ENCODE data around the gene CC2D1A. TPM values are rescaled to one million over a fixed set of nuclear protein-coding genes. Genes with fewer than 3 reads are reported as not detected.
A peak's percentile ranks its signal among the peaks of the same experiment; 100 is the strongest.

Gene CC2D1A
- polyA plus RNA-seq, 1 of the 3 experiments (the other 2 are of a cell fraction): 24.2 TPM

DNA sequence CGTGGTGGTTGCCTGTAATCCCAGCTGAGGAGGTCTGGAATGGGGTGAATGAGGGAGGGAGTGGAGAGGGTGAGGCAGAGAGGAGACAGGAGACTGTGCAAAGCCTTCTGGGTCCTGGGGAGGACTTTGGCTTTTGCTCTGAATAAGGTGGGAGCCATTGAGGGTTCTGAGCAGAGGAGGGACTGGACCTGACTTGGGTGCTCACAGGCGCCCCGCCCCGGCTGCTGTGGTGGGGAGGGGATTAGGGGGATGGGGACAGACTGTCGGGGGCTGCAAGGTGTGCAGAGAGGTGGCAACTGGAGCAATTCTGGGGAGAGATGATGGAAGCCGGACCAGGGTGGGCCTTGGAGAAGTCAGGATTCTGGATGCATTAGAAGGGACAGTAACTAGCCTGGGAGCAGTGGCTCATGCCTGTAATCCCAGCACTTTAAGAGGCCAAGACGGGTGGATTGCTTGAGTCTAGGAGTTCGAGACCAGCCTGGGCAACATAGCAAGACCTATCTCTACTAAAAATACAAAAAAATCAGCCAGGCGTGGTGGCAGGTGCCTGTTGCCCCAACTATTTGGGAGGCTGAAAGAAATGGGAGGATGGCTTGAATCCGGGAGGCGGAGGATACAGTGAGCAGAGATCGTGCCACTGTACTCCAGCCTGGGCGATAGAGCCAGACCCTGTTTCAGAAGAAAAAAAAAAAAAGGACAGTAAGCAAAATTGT is 45.2 kb upstream of the CC2D1A start:
- H3K79me2 ChIP-seq (ENCODE audit: insufficient read depth): peaks cover 11% of the 10 kb centered on the region; the same call in 1 of the 2 replicates
- H3K36me3 ChIP-seq (replicated peaks in 1 of 2; ENCODE audit: control insufficient read depth in 1 of 2, insufficient read depth in 2 of 2, low read length in 1 of 2): no peaks in the 10 kb centered on the region
- H3K9me2 ChIP-seq: no peaks in the 10 kb centered on the region
- POLR2A ChIA-PET: interaction anchor here (0.5 to 2.1 kb wide), 4 partner anchors 12 to 87 kb away, joined by 3 to 9 read pairs (median 6); no protein-coding TSS in a partner anchor
- H3K4me2 ChIP-seq: peak overlapping the region; percentile 72
- no peak overlapping the region for H3K4me3 ChIP-seq (ENCODE audit: low read depth in 2 of 2, low read length in 1 of 2)
- peak overlapping the region in 1 of 2 experiments; percentile 98; a peak in 2 of 4 replicates for H3K27ac ChIP-seq (ENCODE audit: low read depth in 2 of 2, low read length in 1 of 2)
- 92% methylated on average over 13 of the region's 13 CpGs for WGBS (ENCODE audit: low lambda C conversion rate)
- peak overlapping the region; percentile 96; the same call in 1 of the 2 replicates for H3K9ac ChIP-seq
- no peaks in the 10 kb centered on the region for H4K20me1 ChIP-seq (ENCODE audit: insufficient read depth)
- peaks cover 32% of the 10 kb centered on the region for H3F3A ChIP-seq (replicated peaks; ENCODE audit: insufficient read depth)
- H2AFZ ChIP-seq (ENCODE audit: low read depth): no peak overlapping the region
- no peaks in the 10 kb centered on the region for H3K9me3 ChIP-seq
- no peaks in the 10 kb centered on the region for H3K27me3 ChIP-seq (ENCODE audit: insufficient read depth)
- TF ChIP-seq FOXM1 (IDR thresholded peaks at IDR 0.05; ENCODE audit: low read depth) (no peak), RAD21 (IDR thresholded peaks at IDR 0.05; ENCODE audit: low read length) (no peak), ELF1 (IDR thresholded peaks at IDR 0.05) (no peak), NRF1 (IDR thresholded peaks at IDR 0.05; ENCODE audit: low read depth, low read length) (no peak), SIN3A (IDR thresholded peaks at IDR 0.05; ENCODE audit: borderline replicate concordance, low read depth, low read length) (no peak), GABPA (IDR thresholded peaks at IDR 0.05; ENCODE audit: low read depth) (no peak)
- TF ChIP-seq, protein P1, sequence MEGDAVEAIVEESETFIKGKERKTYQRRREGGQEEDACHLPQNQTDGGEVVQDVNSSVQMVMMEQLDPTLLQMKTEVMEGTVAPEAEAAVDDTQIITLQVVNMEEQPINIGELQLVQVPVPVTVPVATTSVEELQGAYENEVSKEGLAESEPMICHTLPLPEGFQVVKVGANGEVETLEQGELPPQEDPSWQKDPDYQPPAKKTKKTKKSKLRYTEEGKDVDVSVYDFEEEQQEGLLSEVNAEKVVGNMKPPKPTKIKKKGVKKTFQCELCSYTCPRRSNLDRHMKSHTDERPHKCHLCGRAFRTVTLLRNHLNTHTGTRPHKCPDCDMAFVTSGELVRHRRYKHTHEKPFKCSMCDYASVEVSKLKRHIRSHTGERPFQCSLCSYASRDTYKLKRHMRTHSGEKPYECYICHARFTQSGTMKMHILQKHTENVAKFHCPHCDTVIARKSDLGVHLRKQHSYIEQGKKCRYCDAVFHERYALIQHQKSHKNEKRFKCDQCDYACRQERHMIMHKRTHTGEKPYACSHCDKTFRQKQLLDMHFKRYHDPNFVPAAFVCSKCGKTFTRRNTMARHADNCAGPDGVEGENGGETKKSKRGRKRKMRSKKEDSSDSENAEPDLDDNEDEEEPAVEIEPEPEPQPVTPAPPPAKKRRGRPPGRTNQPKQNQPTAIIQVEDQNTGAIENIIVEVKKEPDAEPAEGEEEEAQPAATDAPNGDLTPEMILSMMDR (IDR thresholded peaks at IDR 0.05): no peak
- CTCF ChIA-PET: interaction anchor here (1.1 to 8.2 kb wide), 12 partner anchors 9 to 271 kb away, joined by 3 to 133 read pairs (median 13); partner anchors contain the start of genes C19orf53 and MRI1
- peaks cover 9 to 14% of the 10 kb centered on the region in 2 experiments; a peak in 3 of 4 replicates for H3K4me1 ChIP-seq (ENCODE audit: control insufficient read depth in 1 of 2, insufficient read depth in 2 of 2, low read depth in 1 of 2, low read length in 1 of 2)
- no peak for DNase-seq

DNA sequence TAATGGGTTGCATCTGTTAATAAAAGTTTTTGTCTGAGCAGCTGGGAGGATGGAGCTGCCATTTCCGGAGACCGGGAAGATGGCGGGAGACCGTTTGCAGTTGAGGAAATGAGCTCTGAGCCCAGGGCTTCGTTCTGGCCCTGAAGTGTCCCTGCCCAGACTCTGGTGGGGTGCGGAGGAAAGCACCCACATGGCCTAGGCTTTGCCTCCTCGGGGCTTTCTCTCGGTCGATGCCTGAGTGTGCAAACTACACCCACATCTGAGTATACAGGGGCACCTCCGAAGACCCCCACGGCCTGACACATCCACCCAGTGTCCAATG is 44.6 kb upstream of the CC2D1A start:
- Histone ChIP-seq H2AFZ (ENCODE audit: low read depth) (no peak overlapping the region), H3K9me3 (no peaks in the 10 kb centered on the region), H3K4me2 (peak overlapping the region; percentile 72), H3K27ac (ENCODE audit: low read depth in 2 of 2, low read length in 1 of 2) (peak overlapping the region; percentile 82 to 98), H3K36me3 (replicated peaks in 1 of 2; ENCODE audit: control insufficient read depth in 1 of 2, insufficient read depth in 2 of 2, low read length in 1 of 2) (no peaks in the 10 kb centered on the region), H3K79me2 (ENCODE audit: insufficient read depth) (peaks cover 13% of the 10 kb centered on the region; the same call in 1 of the 2 replicates), H3K27me3 (ENCODE audit: insufficient read depth) (no peaks in the 10 kb centered on the region), H3K9me2 (no peaks in the 10 kb centered on the region), H3F3A (replicated peaks; ENCODE audit: insufficient read depth) (peaks cover 33% of the 10 kb centered on the region), H3K9ac (peak overlapping the region; percentile 96), H3K4me3 (ENCODE audit: low read depth in 2 of 2, low read length in 1 of 2) (peak overlapping the region in 1 of 2 experiments; percentile 61; a peak in 2 of 4 replicates), H4K20me1 (ENCODE audit: insufficient read depth) (no peaks in the 10 kb centered on the region), H3K4me1 (ENCODE audit: control insufficient read depth in 1 of 2, insufficient read depth in 2 of 2, low read depth in 1 of 2, low read length in 1 of 2) (peaks cover 9 to 17% of the 10 kb centered on the region in 2 experiments; a peak in 3 of 4 replicates)
- peak; percentile 25 for DNase-seq
- 78% methylated on average over 8 of the region's 11 CpGs for WGBS (ENCODE audit: low lambda C conversion rate)
- CTCF ChIA-PET: interaction anchor here (1.1 to 8.2 kb wide), 12 partner anchors 10 to 272 kb away, joined by 3 to 133 read pairs (median 15); partner anchors contain the start of genes C19orf53 and MRI1
- POLR2A ChIA-PET: interaction anchor here (0.7 to 2.1 kb wide), 4 partner anchors 13 to 25 kb away, joined by 3 to 9 read pairs (median 6); no protein-coding TSS in a partner anchor
- TF ChIP-seq RFX5 (IDR thresholded peaks at IDR 0.05; ENCODE audit: low read length) (no peak), ELF1 (IDR thresholded peaks at IDR 0.05) (no peak), RXRA (IDR thresholded peaks at IDR 0.05; ENCODE audit: borderline replicate concordance, low read depth) (no peak), TEAD4 (IDR thresholded peaks at IDR 0.05; ENCODE audit: borderline replicate concordance, insufficient read depth) (no peak), FOXJ3 (CRISPR knock-in tag; IDR thresholded peaks at IDR 0.05) (no peak), JUND (IDR thresholded peaks at IDR 0.05) (no peak), EZH2phosphoT487 (IDR thresholded peaks at IDR 0.05; ENCODE audit: borderline replicate concordance, low read depth) (no peak), SMC3 (IDR thresholded peaks at IDR 0.05; ENCODE audit: low read depth, low read length) (no peak), FOXM1 (IDR thresholded peaks at IDR 0.05; ENCODE audit: low read depth) (no peak), MEF2A (IDR thresholded peaks at IDR 0.05; ENCODE audit: borderline replicate concordance, low read depth) (no peak), NFIC (IDR thresholded peaks at IDR 0.05; ENCODE audit: borderline replicate concordance) (no peak)
- TF ChIP-seq, protein P2, sequence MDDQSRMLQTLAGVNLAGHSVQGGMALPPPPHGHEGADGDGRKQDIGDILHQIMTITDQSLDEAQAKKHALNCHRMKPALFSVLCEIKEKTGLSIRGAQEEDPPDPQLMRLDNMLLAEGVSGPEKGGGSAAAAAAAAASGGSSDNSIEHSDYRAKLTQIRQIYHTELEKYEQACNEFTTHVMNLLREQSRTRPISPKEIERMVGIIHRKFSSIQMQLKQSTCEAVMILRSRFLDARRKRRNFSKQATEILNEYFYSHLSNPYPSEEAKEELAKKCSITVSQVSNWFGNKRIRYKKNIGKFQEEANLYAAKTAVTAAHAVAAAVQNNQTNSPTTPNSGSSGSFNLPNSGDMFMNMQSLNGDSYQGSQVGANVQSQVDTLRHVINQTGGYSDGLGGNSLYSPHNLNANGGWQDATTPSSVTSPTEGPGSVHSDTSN (IDR thresholded peaks at IDR 0.05): no peak
- TF ChIP-seq, protein P1 (IDR thresholded peaks at IDR 0.05): no peak
- TF ChIP-seq, protein P3, sequence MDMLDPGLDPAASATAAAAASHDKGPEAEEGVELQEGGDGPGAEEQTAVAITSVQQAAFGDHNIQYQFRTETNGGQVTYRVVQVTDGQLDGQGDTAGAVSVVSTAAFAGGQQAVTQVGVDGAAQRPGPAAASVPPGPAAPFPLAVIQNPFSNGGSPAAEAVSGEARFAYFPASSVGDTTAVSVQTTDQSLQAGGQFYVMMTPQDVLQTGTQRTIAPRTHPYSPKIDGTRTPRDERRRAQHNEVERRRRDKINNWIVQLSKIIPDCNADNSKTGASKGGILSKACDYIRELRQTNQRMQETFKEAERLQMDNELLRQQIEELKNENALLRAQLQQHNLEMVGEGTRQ (IDR thresholded peaks at IDR 0.05; ENCODE audit: borderline replicate concordance, low read depth, low read length): no peak
